Measurements from ENCODE around the gene HAUS7.

DNA sequence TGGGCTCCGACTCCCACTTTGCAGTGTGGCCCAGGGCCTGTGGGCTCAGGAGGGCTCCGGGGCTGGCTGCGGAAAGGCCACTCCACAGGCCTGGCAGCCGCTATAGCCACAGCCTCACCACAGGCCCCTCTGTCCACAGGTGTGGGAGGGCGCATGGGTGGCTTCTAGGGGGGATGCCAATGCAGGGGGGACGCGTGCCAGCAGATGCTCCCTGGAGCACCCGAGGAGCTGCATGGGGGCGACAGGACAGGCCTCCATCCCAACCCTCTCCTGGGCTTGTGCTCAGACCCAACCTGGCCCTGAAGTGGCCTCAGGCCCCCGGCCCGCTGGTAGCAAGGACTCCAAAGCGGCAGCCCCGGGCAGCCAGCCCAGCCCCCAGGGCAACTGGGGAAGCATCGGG is 32.4 kb upstream of the HAUS7 start:
- TF ChIP-seq, protein P1, sequence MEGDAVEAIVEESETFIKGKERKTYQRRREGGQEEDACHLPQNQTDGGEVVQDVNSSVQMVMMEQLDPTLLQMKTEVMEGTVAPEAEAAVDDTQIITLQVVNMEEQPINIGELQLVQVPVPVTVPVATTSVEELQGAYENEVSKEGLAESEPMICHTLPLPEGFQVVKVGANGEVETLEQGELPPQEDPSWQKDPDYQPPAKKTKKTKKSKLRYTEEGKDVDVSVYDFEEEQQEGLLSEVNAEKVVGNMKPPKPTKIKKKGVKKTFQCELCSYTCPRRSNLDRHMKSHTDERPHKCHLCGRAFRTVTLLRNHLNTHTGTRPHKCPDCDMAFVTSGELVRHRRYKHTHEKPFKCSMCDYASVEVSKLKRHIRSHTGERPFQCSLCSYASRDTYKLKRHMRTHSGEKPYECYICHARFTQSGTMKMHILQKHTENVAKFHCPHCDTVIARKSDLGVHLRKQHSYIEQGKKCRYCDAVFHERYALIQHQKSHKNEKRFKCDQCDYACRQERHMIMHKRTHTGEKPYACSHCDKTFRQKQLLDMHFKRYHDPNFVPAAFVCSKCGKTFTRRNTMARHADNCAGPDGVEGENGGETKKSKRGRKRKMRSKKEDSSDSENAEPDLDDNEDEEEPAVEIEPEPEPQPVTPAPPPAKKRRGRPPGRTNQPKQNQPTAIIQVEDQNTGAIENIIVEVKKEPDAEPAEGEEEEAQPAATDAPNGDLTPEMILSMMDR (IDR thresholded peaks at IDR 0.05) = no peak
- TF ChIP-seq POLR2A (IDR thresholded peaks at IDR 0.05) = no peak
